Lung (tissue), 12 donors: ENCODE results near the gene LRPAP1. TPM values are rescaled to one million over a fixed set of nuclear protein-coding genes. Genes with fewer than 3 reads are reported as not detected.

Experiments used
- ATAC-seq: fragments of 200-7000 bp; cut with Tn5 transposase; one replicate; pipeline ENCODE4 v1.9.1; 2020; ENCODE audit warnings: moderate number of reproducible peaks; ENCODE audit not compliant: insufficient read depth, low FRiP score
- DNase-seq, 3 donors: peaks; one replicate each; pipeline ENCODE4 v3.0.0-alpha.2; 2013 to 2017
- H3K27ac ChIP-seq, 2 donors: one replicate each; pipeline ENCODE4 v1.5.1; 2013; ENCODE audit warnings: mild to moderate bottlenecking in 2 of 2, moderate library complexity in 2 of 2, control low read depth in 1 of 2, inconsistent platforms in 1 of 2, low read depth in 1 of 2, low read length in 1 of 2
- H3K27me3 ChIP-seq, 3 donors: one replicate each; pipeline ENCODE4 v1.5.1; 2013; ENCODE audit warnings: low read length in 2 of 3; ENCODE audit not compliant: control insufficient read depth in 3 of 3, insufficient read depth in 3 of 3
- H3K36me3 ChIP-seq, 4 donors: one replicate each; pipeline ENCODE4 v1.5.1; 2013; ENCODE audit warnings: low read length in 4 of 4, mild to moderate bottlenecking in 1 of 4, moderate library complexity in 1 of 4; ENCODE audit not compliant: control insufficient read depth in 4 of 4, insufficient read depth in 4 of 4
- H3K4me1 ChIP-seq, 5 donors: one replicate each; pipeline ENCODE4 v1.5.1; 2013; ENCODE audit warnings: low read length in 5 of 5, mild to moderate bottlenecking in 2 of 5, moderate library complexity in 1 of 5; ENCODE audit not compliant: control insufficient read depth in 5 of 5, insufficient read depth in 5 of 5
- H3K4me3 ChIP-seq: one replicate; pipeline ENCODE4 v1.5.1; 2013; ENCODE audit warnings: mild to moderate bottlenecking, control low read depth, moderate library complexity
- H3K9ac ChIP-seq, 2 donors: one replicate each; pipeline ENCODE4 v1.5.1; 2013; ENCODE audit warnings: low read length in 2 of 2, control low read depth in 1 of 2; ENCODE audit not compliant: insufficient read depth in 1 of 2
- H3K9me3 ChIP-seq, 4 donors: one replicate each; pipeline ENCODE4 v1.5.1; 2013; ENCODE audit warnings: low read length in 3 of 4, mild to moderate bottlenecking in 1 of 4, moderate library complexity in 1 of 4; ENCODE audit not compliant: control insufficient read depth in 4 of 4, insufficient read depth in 3 of 4
- CTCF ChIP-seq: IDR thresholded peaks from 2 replicates; pipeline ENCODE4 v1.5.1; 2012; ENCODE audit warnings: mild to moderate bottlenecking; ENCODE audit errors: control extremely low read depth, extremely low read depth
- WGBS, 2 donors: extraction: QIAGEN DNeasy Blood & Tissue Kit; methylation state at CpG; one replicate each; pipeline ENCODE4 v1.1.7; 2013; 5-methylcytosine and 5-hydroxymethylcytosine counted together
- polyA plus RNA-seq, 2 donors: library from polyadenylated mRNA; stranded (reverse); fragments of 200-250 nt; gene quantifications; one replicate each; pipeline ENCODE4 v1.2.1, GENCODE V29; 2013
- total RNA-seq, 2 donors: library from RNA; depleted of rRNA in 1 of 2; stranded (reverse); fragments of >200 nt in 1 of 2; gene quantifications; one replicate each; pipeline ENCODE4 v1.2.1, GENCODE V29; 2014 to 2021
- donor health status: control.
- donor health status: control.
- donor health status: Bipolar disorder and iron deficiency.
- donor health status: healthy.
- donor health status: DM: yes; HTN: yes; CAD: no.

LRPAP1 gene
- total and polyA plus RNA-seq, 4 donors = 46.1 to 289 (median 208) TPM

GRCh38 chr4:3491681-3492405 lies 40.4 kb downstream of the LRPAP1 start:
- H3K27me3 ChIP-seq = peaks cover 0 to 56% (median 20%) of the 10 kb centered on the region in 3 donors
- DNase-seq = no peak

GRCh38 chr4:3489451-3489962 lies 42.7 kb downstream of the LRPAP1 start:
- H3K36me3 ChIP-seq = no peaks in the 10 kb centered on the region
- H3K27me3 ChIP-seq = peaks cover 0 to 61% (median 17%) of the 10 kb centered on the region in 3 donors
- H3K4me3 ChIP-seq = no peak overlapping the region
- no peak overlapping the region for H3K27ac ChIP-seq
- DNase-seq (no peak), ATAC-seq (no peak)
- H3K9ac ChIP-seq = no peak overlapping the region
- TF ChIP-seq CTCF = no peak
- WGBS, 2 donors = 53 to 62% methylated on average over 19 to 20 of the region's 20 CpGs
- H3K9me3 ChIP-seq = no peaks in the 10 kb centered on the region
- H3K4me1 ChIP-seq = peaks cover 0 to 7% (median 5%) of the 10 kb centered on the region in 5 donors

More at GRCh38 chr4:3491681-3492405, 40.4 kb downstream of the LRPAP1 start:
- Histone ChIP-seq H3K4me1 (peaks cover 0 to 11% (median 3%) of the 10 kb centered on the region in 5 donors), H3K4me3 (no peak overlapping the region), H3K9me3 (no peaks in the 10 kb centered on the region), H3K36me3 (no peaks in the 10 kb centered on the region), H3K27ac (no peak overlapping the region), H3K9ac (no peak overlapping the region)
- 72% methylated on average over 17 of the region's 17 CpGs for WGBS, 2 donors
- no peak for ATAC-seq
- no peak for TF ChIP-seq CTCF

- Histone ChIP-seq H3K9ac (no peak overlapping the region), H3K9me3 (no peaks in the 10 kb centered on the region), H3K4me3 (no peak overlapping the region), H3K36me3 (no peaks in the 10 kb centered on the region), H3K27me3 (peaks cover 0 to 65% (median 17%) of the 10 kb centered on the region in 3 donors), H3K27ac (no peak overlapping the region), H3K4me1 (peaks cover 0 to 6% (median 0%) of the 10 kb centered on the region in 5 donors)
- WGBS, 2 donors = 46 to 49% methylated on average over 9 to 11 of the region's 11 CpGs
- no peak for TF ChIP-seq CTCF
- DNase-seq (no peak), ATAC-seq (no peak)
Measured at GRCh38 chr4:3488820-3489219, 43.4 kb downstream of the LRPAP1 start.
